HuH-7.5 (cell line): ENCODE data around the gene PSMB3.

ENCODE experiments used
- DNase-seq: peaks from one replicate; pipeline ENCODE4 v3.0.0; 2011; ENCODE audit warnings: low spot score

Gene PSMB3

GRCh38 chr17:38797158-38797490, 44.6 kb downstream of the PSMB3 start:
- no peak for DNase-seq

GRCh38 chr17:38797828-38798227, 45.3 kb downstream of the PSMB3 start:
- DNase-seq, result no peak

- DNase-seq, result peak; percentile 40
Observed at GRCh38 chr17:38798614-38799500, 46.3 kb downstream of the PSMB3 start.

GRCh38 chr17:38799501-38800236, 47.1 kb downstream of the PSMB3 start, which contains the start of gene PIP4K2B:
Gene PIP4K2B, minus strand, starts transcription at chr17:38799556. Its CDS starts 132 bp downstream, at chr17:38799424.
- peak; percentile 94 for DNase-seq

- DNase-seq, result no peak
Observed at GRCh38 chr17:38800237-38800760, 47.8 kb downstream of the PSMB3 start.

- DNase-seq, result no peak
Observed at GRCh38 chr17:38809828-38810227, 57.3 kb downstream of the PSMB3 start.
